Measurements from ENCODE around the gene RERE.

Gene RERE

GRCh38 chr1:8365661-8366362 lies 451.6 kb downstream of the RERE start:
- DNase-seq (ENCODE audit: low read depth in 3 of 3): no peak

GRCh38 chr1:8364528-8365442 lies 452.7 kb downstream of the RERE start:
- DNase-seq (ENCODE audit: low read depth in 3 of 3): no peak

GRCh38 chr1:8363767-8364301 lies 453.6 kb downstream of the RERE start:
- DNase-seq (ENCODE audit: low read depth in 3 of 3): no peak

- DNase-seq (ENCODE audit: low read depth in 3 of 3): no peak
Measured at GRCh38 chr1:8363186-8363766, 454.2 kb downstream of the RERE start.

GRCh38 chr1:8362701-8363101 lies 454.7 kb downstream of the RERE start:
- DNase-seq (ENCODE audit: low read depth in 3 of 3): no peak

- no peak for DNase-seq (ENCODE audit: low read depth in 3 of 3)
Measured at GRCh38 chr1:8361198-8361849, 456.1 kb downstream of the RERE start.

GRCh38 chr1:8360493-8361197 lies 456.8 kb downstream of the RERE start:
- DNase-seq (ENCODE audit: low read depth in 3 of 3): no peak

- no peak for DNase-seq (ENCODE audit: low read depth in 3 of 3)
Measured at GRCh38 chr1:8359617-8360481, 457.6 kb downstream of the RERE start.

- no peak for DNase-seq (ENCODE audit: low read depth in 3 of 3)
Measured at GRCh38 chr1:8358897-8359616, 458.4 kb downstream of the RERE start.

- no peak for DNase-seq (ENCODE audit: low read depth in 3 of 3)
Measured at GRCh38 chr1:8358241-8358896, 459.1 kb downstream of the RERE start.

- DNase-seq (ENCODE audit: low read depth in 3 of 3): no peak
Measured at GRCh38 chr1:8357329-8358101, 459.9 kb downstream of the RERE start.

GRCh38 chr1:8356256-8357209 lies 460.9 kb downstream of the RERE start:
- no peak for DNase-seq (ENCODE audit: low read depth in 3 of 3)

- DNase-seq (ENCODE audit: low read depth in 3 of 3): no peak
Measured at GRCh38 chr1:8355439-8356255, 461.8 kb downstream of the RERE start.

GRCh38 chr1:8354038-8354437 lies 463.4 kb downstream of the RERE start:
- DNase-seq (ENCODE audit: low read depth in 3 of 3): no peak

- no peak for DNase-seq (ENCODE audit: low read depth in 3 of 3)
Measured at GRCh38 chr1:8352886-8353785, 464.3 kb downstream of the RERE start.
